ENCODE measurements around the gene PSD2.

GRCh38 chr5:139794067-139794846 lies 1.4 kb upstream of the PSD2 start:
- no peak for TF ChIP-seq SIN3A (IDR thresholded peaks at IDR 0.05; ENCODE audit: low read depth, low read length)
- TF ChIP-seq, protein P1, sequence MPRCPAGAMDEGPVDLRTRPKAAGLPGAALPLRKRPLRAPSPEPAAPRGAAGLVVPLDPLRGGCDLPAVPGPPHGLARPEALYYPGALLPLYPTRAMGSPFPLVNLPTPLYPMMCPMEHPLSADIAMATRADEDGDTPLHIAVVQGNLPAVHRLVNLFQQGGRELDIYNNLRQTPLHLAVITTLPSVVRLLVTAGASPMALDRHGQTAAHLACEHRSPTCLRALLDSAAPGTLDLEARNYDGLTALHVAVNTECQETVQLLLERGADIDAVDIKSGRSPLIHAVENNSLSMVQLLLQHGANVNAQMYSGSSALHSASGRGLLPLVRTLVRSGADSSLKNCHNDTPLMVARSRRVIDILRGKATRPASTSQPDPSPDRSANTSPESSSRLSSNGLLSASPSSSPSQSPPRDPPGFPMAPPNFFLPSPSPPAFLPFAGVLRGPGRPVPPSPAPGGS (IDR thresholded peaks at IDR 0.05; ENCODE audit: borderline replicate concordance, insufficient read depth, low read depth, low read length, poor library complexity, severe bottlenecking): no peak
- TF ChIP-seq, protein P2, sequence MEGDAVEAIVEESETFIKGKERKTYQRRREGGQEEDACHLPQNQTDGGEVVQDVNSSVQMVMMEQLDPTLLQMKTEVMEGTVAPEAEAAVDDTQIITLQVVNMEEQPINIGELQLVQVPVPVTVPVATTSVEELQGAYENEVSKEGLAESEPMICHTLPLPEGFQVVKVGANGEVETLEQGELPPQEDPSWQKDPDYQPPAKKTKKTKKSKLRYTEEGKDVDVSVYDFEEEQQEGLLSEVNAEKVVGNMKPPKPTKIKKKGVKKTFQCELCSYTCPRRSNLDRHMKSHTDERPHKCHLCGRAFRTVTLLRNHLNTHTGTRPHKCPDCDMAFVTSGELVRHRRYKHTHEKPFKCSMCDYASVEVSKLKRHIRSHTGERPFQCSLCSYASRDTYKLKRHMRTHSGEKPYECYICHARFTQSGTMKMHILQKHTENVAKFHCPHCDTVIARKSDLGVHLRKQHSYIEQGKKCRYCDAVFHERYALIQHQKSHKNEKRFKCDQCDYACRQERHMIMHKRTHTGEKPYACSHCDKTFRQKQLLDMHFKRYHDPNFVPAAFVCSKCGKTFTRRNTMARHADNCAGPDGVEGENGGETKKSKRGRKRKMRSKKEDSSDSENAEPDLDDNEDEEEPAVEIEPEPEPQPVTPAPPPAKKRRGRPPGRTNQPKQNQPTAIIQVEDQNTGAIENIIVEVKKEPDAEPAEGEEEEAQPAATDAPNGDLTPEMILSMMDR (IDR thresholded peaks at IDR 0.05 in 2 of 3, conservative IDR thresholded peaks at IDR 0.05 in 1 of 3; ENCODE audit: control insufficient read depth in 2 of 3, extremely low read depth in 1 of 3, insufficient read depth in 1 of 3, low read depth in 3 of 3, low read length in 3 of 3): no peak
- no peak for TF ChIP-seq ZBTB33 (IDR thresholded peaks at IDR 0.05)
- TF ChIP-seq USF2 (IDR thresholded peaks at IDR 0.05; ENCODE audit: borderline replicate concordance, low read depth, low read length): no peak
- TF ChIP-seq DPF2 (IDR thresholded peaks at IDR 0.05): no peak
- no peak for TF ChIP-seq ESRRA (IDR thresholded peaks at IDR 0.05; ENCODE audit: low read length)
- no peak for TF ChIP-seq CEBPB (IDR thresholded peaks at IDR 0.05; ENCODE audit: borderline replicate concordance in 1 of 2, low read depth in 2 of 2, low read length in 2 of 2)
- TF ChIP-seq, protein P3, sequence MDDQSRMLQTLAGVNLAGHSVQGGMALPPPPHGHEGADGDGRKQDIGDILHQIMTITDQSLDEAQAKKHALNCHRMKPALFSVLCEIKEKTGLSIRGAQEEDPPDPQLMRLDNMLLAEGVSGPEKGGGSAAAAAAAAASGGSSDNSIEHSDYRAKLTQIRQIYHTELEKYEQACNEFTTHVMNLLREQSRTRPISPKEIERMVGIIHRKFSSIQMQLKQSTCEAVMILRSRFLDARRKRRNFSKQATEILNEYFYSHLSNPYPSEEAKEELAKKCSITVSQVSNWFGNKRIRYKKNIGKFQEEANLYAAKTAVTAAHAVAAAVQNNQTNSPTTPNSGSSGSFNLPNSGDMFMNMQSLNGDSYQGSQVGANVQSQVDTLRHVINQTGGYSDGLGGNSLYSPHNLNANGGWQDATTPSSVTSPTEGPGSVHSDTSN (IDR thresholded peaks at IDR 0.05; ENCODE audit: insufficient replicate concordance, low read depth, low read length): no peak
- TF ChIP-seq EP300 (IDR thresholded peaks at IDR 0.05; ENCODE audit: borderline replicate concordance in 1 of 2, control insufficient read depth in 1 of 2, low read depth in 2 of 2, low read length in 2 of 2): no peak
- TF ChIP-seq SUZ12 (IDR thresholded peaks at IDR 0.05; ENCODE audit: unreplicated experiment): no peak

Data from GM12878 (cell line).